SK-N-SH (cell line): ENCODE results near the gene SEC61B. TPM values are rescaled to one million over a fixed set of nuclear protein-coding genes. Genes with fewer than 3 reads are reported as not detected.

Experiments
- CTCF ChIA-PET: fragments of 300-600, 350-600 bp; formaldehyde crosslinking; extraction: SDS; loops from one replicate; lab custom pipeline; 2021; lab: Yijun Ruan, JAX
- POLR2A ChIA-PET: fragments of 350-600 bp; sonication (Branson Sonifier 250); formaldehyde crosslinking; extraction: SDS; loops from one replicate; lab custom pipeline; 2020; ENCODE audit warnings: antibody characterized with exemption, inconsistent platforms; lab: Yijun Ruan, JAX
- DNase-seq: peaks from one replicate; pipeline ENCODE4 v3.0.0; 2012
- H2AFZ ChIP-seq: fragments of 200-600 bp; sonication (generic); 2 replicates; pipeline ENCODE4 v1.8.1; 2016; ENCODE audit warnings: antibody characterized with exemption, mild to moderate bottlenecking, low read depth
- H3F3A ChIP-seq: fragments of 200-600 bp; sonication (generic); replicated peaks from 2 replicates; pipeline ENCODE3; 2016; ENCODE audit warnings: antibody characterized with exemption, mild to moderate bottlenecking; ENCODE audit not compliant: insufficient read depth
- H3K27ac ChIP-seq, 2 experiments: fragments of 200-500 bp in 1 of 2; fragments of 200-600 bp in 1 of 2; sonication (Bioruptor generic) in 1 of 2; sonication (generic), shearing (Covaris generic) in 1 of 2; 2 replicates each; pipeline versions ENCODE4 v1.5.1 to v1.6.1; 2014 to 2016; ENCODE audit warnings: low read depth in 2 of 2, inconsistent platforms in 1 of 2, low read length in 1 of 2, mild to moderate bottlenecking in 1 of 2, mixed read lengths in 1 of 2
- H3K27me3 ChIP-seq: fragments of 200-600 bp; sonication (generic), shearing (Covaris generic); 2 replicates; pipeline ENCODE4 v1.6.1; 2016; ENCODE audit warnings: mixed run types; ENCODE audit not compliant: insufficient read depth
- H3K36me3 ChIP-seq, 2 experiments: fragments of 200-500 bp in 1 of 2; fragments of 200-600 bp in 1 of 2; sonication (Bioruptor generic) in 1 of 2; sonication (generic) in 1 of 2; replicated peaks in 1 of 2; 2 replicates each; pipeline versions ENCODE3 to v1.5.1; 2014 to 2016; ENCODE audit warnings: low read length in 1 of 2, mild to moderate bottlenecking in 1 of 2; ENCODE audit not compliant: insufficient read depth in 2 of 2, control insufficient read depth in 1 of 2
- H3K4me1 ChIP-seq, 2 experiments: fragments of 200-500 bp in 1 of 2; fragments of 200-600 bp in 1 of 2; sonication (Bioruptor generic) in 1 of 2; sonication (generic), shearing (Covaris generic) in 1 of 2; 2 replicates each; pipeline versions ENCODE4 v1.5.1 to v1.6.1; 2014 to 2016; ENCODE audit warnings: low read depth in 1 of 2, low read length in 1 of 2, mixed run types in 1 of 2; ENCODE audit not compliant: insufficient read depth in 2 of 2, control insufficient read depth in 1 of 2
- H3K4me2 ChIP-seq: fragments of 200-600 bp; sonication (generic), shearing (Covaris generic); 2 replicates; pipeline ENCODE4 v1.6.1; 2017; ENCODE audit warnings: mixed run types
- H3K4me3 ChIP-seq, 2 experiments: fragments of 200-500 bp in 1 of 2; fragments of 200-600 bp in 1 of 2; sonication (Bioruptor generic) in 1 of 2; sonication (generic), shearing (Covaris generic) in 1 of 2; 2 replicates each; pipeline versions ENCODE4 v1.5.1 to v1.8.1; 2014 to 2016; ENCODE audit warnings: low read depth in 2 of 2, inconsistent platforms in 1 of 2, low read length in 1 of 2, mild to moderate bottlenecking in 1 of 2, mixed read lengths in 1 of 2, moderate library complexity in 1 of 2
- H3K79me2 ChIP-seq: fragments of 200-600 bp; sonication (generic); 2 replicates; pipeline ENCODE4 v1.8.1; 2017; ENCODE audit warnings: mild to moderate bottlenecking; ENCODE audit not compliant: insufficient read depth
- H3K9ac ChIP-seq: fragments of 200-600 bp; sonication (generic); 2 replicates; pipeline ENCODE4 v1.6.1; 2017; ENCODE audit warnings: mixed run types
- H3K9me2 ChIP-seq: fragments of 200-600 bp; sonication (generic); 2 replicates; pipeline ENCODE4 v1.6.1; 2017; ENCODE audit warnings: mixed run types
- H3K9me3 ChIP-seq: fragments of 200-600 bp; sonication (generic); 2 replicates; pipeline ENCODE4 v1.6.1; 2017; ENCODE audit warnings: mixed run types, mild to moderate bottlenecking, moderate library complexity
- H4K20me1 ChIP-seq: fragments of 200-600 bp; sonication (generic); 2 replicates; pipeline ENCODE4 v1.6.1; 2017; ENCODE audit warnings: mild to moderate bottlenecking, mixed run types; ENCODE audit not compliant: insufficient read depth
- CHD2 ChIP-seq: fragments of 150-350 bp; IDR thresholded peaks from 2 replicates; pipeline ENCODE4 v1.6.1; 2018; ENCODE audit warnings: low read length; ENCODE audit not compliant: partially characterized antibody
- CTCF ChIP-seq: fragments of 200-600 bp; sonication (generic); IDR thresholded peaks from 2 replicates; pipeline ENCODE4 v1.6.1; 2017; ENCODE audit warnings: antibody characterized with exemption, mild to moderate bottlenecking, moderate library complexity
- ELF1 ChIP-seq: IDR thresholded peaks from 2 replicates; pipeline ENCODE4 v1.4.0; 2012
- EZH2phosphoT487 ChIP-seq: fragments of 200-600 bp; sonication (generic); IDR thresholded peaks from 2 replicates; pipeline ENCODE4 v1.6.1; 2017; ENCODE audit warnings: low read depth, mixed run types, mild to moderate bottlenecking, antibody characterized with exemption, moderate library complexity, borderline replicate concordance
- FOXJ3 ChIP-seq: sonication (generic); formaldehyde crosslinking; IDR thresholded peaks from 2 replicates; pipeline ENCODE4 v1.5.1; 2020; ENCODE audit warnings: mild to moderate bottlenecking, missing genetic modification reagents
- GABPA ChIP-seq: IDR thresholded peaks from 2 replicates; pipeline ENCODE4 v1.4.0; 2012; ENCODE audit warnings: low read depth, mild to moderate bottlenecking
- GATA2 ChIP-seq: sonication (generic); formaldehyde crosslinking; IDR thresholded peaks from 2 replicates; pipeline ENCODE4 v1.5.0; 2020; ENCODE audit warnings: mild to moderate bottlenecking, missing genetic modification reagents
- MAX ChIP-seq: IDR thresholded peaks from 2 replicates; pipeline ENCODE4 v1.4.0; 2012; ENCODE audit warnings: low read depth
- MXI1 ChIP-seq: IDR thresholded peaks from 2 replicates; pipeline ENCODE4 v1.6.1; 2012; ENCODE audit warnings: mild to moderate bottlenecking, low read depth, low read length, improper control_type of control experiment
- NFIC ChIP-seq: IDR thresholded peaks from 2 replicates; pipeline ENCODE4 v1.4.0; 2012; ENCODE audit warnings: borderline replicate concordance
- PBX3 ChIP-seq: IDR thresholded peaks from 2 replicates; pipeline ENCODE4; 2012
- RCOR1 ChIP-seq: fragments of 150-350 bp; IDR thresholded peaks from 2 replicates; pipeline ENCODE4 v1.6.1; 2017; ENCODE audit warnings: antibody characterized with exemption, low read length
- RFX5 ChIP-seq: IDR thresholded peaks from 2 replicates; pipeline ENCODE4 v1.6.1; 2012; ENCODE audit warnings: mild to moderate bottlenecking, improper control_type of control experiment, low read length
- RXRA ChIP-seq: IDR thresholded peaks from 2 replicates; pipeline ENCODE4 v1.4.0; 2012; ENCODE audit warnings: low read depth, mild to moderate bottlenecking, borderline replicate concordance
- TEAD4 ChIP-seq: IDR thresholded peaks from 2 replicates; pipeline ENCODE4 v1.4.0; 2012; ENCODE audit warnings: mild to moderate bottlenecking, borderline replicate concordance; ENCODE audit not compliant: insufficient read depth
- USF1 ChIP-seq: IDR thresholded peaks from 2 replicates; pipeline ENCODE4 v1.4.0; 2012; ENCODE audit warnings: low read depth, borderline replicate concordance
- USF2 ChIP-seq: fragments of 150-350 bp; IDR thresholded peaks from 2 replicates; pipeline ENCODE4 v1.6.1; 2017; ENCODE audit warnings: antibody characterized with exemption, low read length, low read depth, borderline replicate concordance
- YY1 ChIP-seq: IDR thresholded peaks from 2 replicates; pipeline ENCODE4 v1.4.0; 2012; ENCODE audit warnings: low read depth, mild to moderate bottlenecking
- ZBTB33 ChIP-seq: IDR thresholded peaks from 2 replicates; pipeline ENCODE4 v1.4.0; 2012; ENCODE audit warnings: low read depth, borderline replicate concordance
- WGBS: methylation state at CpG from one replicate; pipeline ENCODE4 v1.1.6; 2017; ENCODE audit warnings: low lambda C conversion rate; 5-methylcytosine and 5-hydroxymethylcytosine counted together
- polyA plus RNA-seq, 3 experiments: library from polyadenylated mRNA; depleted of rRNA; stranded (reverse); fragments of >200 nt; gene quantifications; 2 replicates each; pipeline ENCODE4 v1.2.3, GENCODE V29; 2012

SEC61B gene
- polyA plus RNA-seq, 1 of the 3 experiments (the other 2 are of a cell fraction): 174 TPM

- Histone ChIP-seq H3K4me3 (no peak overlapping the region), H2AFZ (no peak overlapping the region), H3K27ac (no peak overlapping the region), H4K20me1 (no peaks in the 10 kb centered on the region), H3K4me2 (no peak overlapping the region), H3K79me2 (no peaks in the 10 kb centered on the region), H3K36me3 (no peaks in the 10 kb centered on the region)
- TF ChIP-seq ZBTB33: no peak
- TF ChIP-seq EZH2phosphoT487: no peak
- no peak for TF ChIP-seq YY1
- no peak for TF ChIP-seq GABPA
- no peak for TF ChIP-seq CHD2
- no peak for TF ChIP-seq RCOR1
- TF ChIP-seq CTCF: no peak
- no peak for TF ChIP-seq NFIC
- no peak for TF ChIP-seq RXRA
- no peak for TF ChIP-seq ELF1
- no peak for TF ChIP-seq MXI1
- TF ChIP-seq TEAD4: no peak
- TF ChIP-seq, all 33 proteins: peak for 0
- Histone ChIP-seq H3K9ac (no peak overlapping the region), H3K9me2 (no peaks in the 10 kb centered on the region), H3K27me3 (no peaks in the 10 kb centered on the region), H3F3A (no peaks in the 10 kb centered on the region), H3K4me1 (no peaks in the 10 kb centered on the region), H3K9me3 (no peaks in the 10 kb centered on the region)
- DNase-seq: no peak
- ChIA-PET POLR2A (no interaction called here), CTCF (no interaction called here)
Observed at GRCh38 chr9:99249619-99250018, 27.5 kb downstream of the SEC61B start.

GRCh38 chr9:99251157-99251556, 29.1 kb downstream of the SEC61B start:
- H3K4me3 ChIP-seq: no peak overlapping the region
- no peak overlapping the region for H2AFZ ChIP-seq
- H3K36me3 ChIP-seq: no peaks in the 10 kb centered on the region
- no peaks in the 10 kb centered on the region for H3K4me1 ChIP-seq
- no peaks in the 10 kb centered on the region for H3K79me2 ChIP-seq
- no peak for DNase-seq
- POLR2A ChIA-PET: no interaction called here
- WGBS: 75% methylated on average over 4 of the region's 4 CpGs
- CTCF ChIA-PET: no interaction called here
- H3K27me3 ChIP-seq: no peaks in the 10 kb centered on the region
- no peak overlapping the region for H3K9ac ChIP-seq
- no peak overlapping the region for H3K4me2 ChIP-seq
- no peaks in the 10 kb centered on the region for H3K9me3 ChIP-seq
- H3K27ac ChIP-seq: no peak overlapping the region
- no peaks in the 10 kb centered on the region for H3K9me2 ChIP-seq
- H4K20me1 ChIP-seq: no peaks in the 10 kb centered on the region
- no peaks in the 10 kb centered on the region for H3F3A ChIP-seq
- TF ChIP-seq MXI1 (no peak), USF2 (no peak), ZBTB33 (no peak), MAX (no peak), RFX5 (no peak), USF1 (no peak), ELF1 (no peak), FOXJ3 (CRISPR knock-in tag) (no peak), GATA2 (no peak), PBX3 (no peak)
